ENCODE results near the gene POU3F1.

Gene POU3F1

GRCh38 chr1:38072858-38073257, 26.3 kb upstream of the POU3F1 start:
- no peak for DNase-seq

DNA sequence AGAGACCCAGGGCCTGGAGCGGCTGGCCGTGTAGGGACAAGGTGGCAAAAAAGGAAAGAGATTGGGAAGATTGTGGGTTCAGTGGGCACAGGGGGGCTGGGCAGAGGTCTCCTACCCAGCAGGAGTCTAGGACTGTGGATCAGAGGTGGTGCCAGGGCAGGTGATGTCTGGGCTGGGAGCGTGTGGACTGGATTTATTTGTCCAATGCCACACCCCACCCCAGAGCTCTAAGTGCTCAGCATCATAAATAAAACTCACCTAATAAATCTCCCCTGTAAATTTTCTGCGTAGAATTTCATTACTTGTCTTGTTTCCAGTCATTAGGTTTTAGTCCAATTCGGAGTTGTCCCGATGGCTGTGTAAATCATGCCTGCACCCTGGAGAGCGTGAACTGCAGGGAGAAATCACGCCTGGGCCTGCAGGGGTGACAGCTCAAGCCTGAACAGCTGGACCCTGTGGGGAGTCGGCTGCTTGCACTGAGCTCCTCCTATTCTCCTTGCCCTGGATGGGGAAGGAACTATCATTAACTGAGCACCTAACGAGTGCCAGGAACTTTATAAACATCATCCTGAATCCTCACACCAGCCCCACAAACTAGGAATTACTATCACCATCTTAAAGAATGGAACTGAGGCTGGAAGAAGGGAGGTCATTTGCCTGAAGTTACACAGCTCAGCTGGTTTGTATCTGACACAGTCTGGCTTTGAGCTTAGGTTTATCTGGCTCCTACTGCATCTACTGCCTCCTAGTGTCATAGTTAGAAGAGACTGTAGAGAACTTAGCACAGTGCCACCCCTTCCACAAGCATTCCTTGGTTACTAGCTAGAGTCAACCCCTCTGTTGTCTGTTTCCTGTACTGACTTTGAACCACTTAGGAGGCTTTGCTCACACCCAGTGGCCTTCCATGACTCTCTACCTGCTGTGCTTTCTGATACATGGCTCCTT, 25.0 kb upstream of the POU3F1 start:
- no peak for DNase-seq

GRCh38 chr1:38068980-38069340, 22.4 kb upstream of the POU3F1 start:
- DNase-seq = no peak

- no peak for DNase-seq
Observed at GRCh38 chr1:38068220-38068979, 21.8 kb upstream of the POU3F1 start.

DNA sequence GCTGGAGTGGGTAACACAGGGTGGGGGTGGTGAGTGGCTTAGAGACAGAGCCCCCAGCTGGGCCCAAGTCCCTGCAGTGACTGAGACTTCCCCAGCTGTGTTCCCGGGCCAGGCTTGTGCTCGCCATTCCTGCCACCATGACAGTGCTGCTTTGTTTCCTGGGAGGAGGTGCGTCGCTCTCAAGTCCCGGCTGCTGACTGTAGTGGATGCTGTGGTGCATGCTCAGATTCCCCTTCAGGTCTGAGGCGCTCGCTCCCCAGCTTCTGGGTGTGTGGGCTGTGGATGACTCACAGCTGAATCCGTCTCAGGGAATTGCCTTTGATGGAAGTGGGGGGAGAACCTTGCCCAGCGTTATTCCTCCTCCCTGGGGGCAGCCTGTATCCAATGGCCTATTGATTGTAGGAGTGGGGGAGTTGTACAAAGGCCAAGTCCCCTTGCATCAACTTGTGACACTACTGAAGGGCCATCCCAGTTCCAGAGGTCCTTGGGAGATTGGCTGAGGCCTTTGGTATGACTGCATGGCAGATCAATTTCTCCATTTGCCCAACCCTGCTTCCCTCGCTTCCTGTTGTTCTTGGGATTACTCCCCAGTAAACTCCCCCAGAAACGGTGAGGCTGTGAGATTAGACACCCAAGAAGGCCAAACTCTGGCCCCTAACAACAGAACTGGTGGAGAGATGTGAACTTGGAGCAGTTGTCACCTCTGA, 17.8 kb upstream of the POU3F1 start:
- DNase-seq = no peak

DNA sequence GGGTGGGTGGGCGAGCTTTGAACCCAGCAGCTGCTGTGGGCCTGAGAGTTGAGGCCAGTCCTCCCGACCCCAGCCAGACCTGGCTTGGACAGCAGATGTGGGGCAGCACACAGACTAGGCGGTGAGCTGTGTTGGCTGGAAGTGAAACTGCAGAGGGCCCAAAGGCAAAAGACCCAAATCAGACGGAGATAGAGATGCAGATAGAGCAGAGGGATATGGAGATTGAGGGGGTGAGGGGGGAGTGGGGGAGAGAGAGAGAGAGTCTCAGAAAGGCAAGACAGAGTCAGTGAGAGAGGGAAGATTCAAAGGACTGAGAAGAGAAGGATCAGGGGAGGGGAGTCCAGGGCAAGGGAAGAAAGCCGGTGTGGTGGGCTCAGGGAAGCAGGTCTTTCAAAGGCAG, 17.0 kb upstream of the POU3F1 start:
- no peak for DNase-seq

DNA sequence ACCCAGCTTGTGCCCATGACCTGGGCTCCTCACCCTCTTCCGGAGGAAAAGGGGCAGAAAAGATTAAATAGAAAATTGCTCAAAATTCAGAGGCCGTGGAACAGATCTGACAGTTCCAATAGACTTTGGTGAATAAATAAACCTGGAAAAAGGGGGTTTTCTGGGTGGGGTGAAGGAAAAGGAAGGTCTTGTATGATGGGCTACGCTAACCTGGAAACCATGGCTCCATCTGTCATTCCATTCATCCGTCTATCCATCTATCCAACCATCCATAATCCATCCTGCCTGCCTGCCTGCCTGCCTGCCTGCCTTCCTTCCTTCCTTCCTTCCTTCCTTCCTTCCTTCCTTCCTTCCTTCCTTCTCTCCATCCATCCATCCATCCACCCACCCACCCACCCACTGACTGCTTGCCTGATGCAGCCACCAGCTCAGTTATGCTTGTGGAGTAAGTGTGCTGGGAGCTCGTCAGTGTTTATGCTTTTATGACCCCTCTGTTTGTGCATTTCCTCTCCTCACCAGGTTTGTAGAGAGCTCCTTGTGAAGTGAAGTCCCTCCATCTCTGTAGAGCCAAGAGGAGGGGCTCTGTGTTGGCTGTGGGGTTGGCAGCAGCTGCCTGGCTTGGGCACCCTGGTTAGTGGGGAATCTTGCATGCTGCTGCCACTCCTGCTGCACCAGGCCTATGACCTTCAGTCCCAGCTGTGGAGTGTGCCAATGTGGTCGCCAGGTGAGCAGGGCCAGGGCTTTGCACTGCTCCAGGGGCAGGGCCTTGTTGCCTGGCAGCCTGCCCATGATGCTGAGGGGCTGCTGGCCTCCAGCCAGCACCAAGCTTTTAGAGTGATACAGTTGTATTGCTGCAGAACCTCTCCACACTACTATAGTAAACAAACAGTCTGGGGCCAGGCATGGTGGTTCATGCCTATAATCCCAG, 16.0 kb upstream of the POU3F1 start:
- DNase-seq = no peak

GRCh38 chr1:38061883-38062328, 15.3 kb upstream of the POU3F1 start:
- DNase-seq = no peak

GRCh38 chr1:38061290-38061689, 14.7 kb upstream of the POU3F1 start:
- no peak for DNase-seq

- no peak for DNase-seq
Observed at GRCh38 chr1:38060498-38060897, 13.9 kb upstream of the POU3F1 start.

- DNase-seq = no peak
Observed at GRCh38 chr1:38059635-38060250, 13.2 kb upstream of the POU3F1 start.

DNA sequence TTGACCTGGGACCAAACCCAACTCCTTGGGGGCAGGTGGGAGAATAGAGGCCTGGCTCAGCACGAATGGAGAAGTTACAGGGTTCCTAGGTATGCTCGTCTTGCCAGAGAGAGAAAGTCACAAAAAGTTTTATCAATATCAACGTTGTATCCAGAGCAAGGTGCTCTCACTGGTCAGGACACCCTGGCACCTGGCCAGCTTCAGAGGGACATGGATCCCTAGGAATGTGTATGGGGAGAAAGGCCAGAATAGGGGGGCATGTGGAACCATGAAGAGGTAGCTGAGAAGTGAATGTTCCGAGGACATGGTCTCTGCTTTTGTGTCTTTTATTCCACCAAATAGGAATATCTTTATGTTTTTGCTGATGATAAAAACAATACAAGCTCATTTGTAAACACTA, 9.4 kb upstream of the POU3F1 start:
- DNase-seq = no peak

DNA sequence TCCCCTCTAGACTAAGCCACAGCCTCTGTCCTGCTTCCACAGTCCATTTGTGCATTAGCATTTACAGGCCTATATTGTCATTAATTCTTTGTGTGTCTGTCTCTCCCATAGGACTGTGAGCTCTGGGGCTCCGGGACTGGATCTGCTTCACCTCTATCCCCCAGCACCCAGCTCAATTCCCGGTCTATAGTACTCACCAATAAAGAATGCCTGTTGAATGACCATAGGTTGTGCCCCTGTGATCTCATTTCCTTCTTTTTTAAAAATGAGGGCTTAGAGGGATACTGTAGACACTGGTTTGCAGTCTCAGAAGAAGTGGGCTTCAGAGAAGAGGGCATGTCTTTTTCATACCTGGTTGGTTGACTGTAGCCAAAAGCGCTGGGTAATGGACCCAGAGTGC, 8.8 kb upstream of the POU3F1 start:
- no peak for DNase-seq

- no peak for DNase-seq
Observed at GRCh38 chr1:38053416-38054091, 7.0 kb upstream of the POU3F1 start.

DNA sequence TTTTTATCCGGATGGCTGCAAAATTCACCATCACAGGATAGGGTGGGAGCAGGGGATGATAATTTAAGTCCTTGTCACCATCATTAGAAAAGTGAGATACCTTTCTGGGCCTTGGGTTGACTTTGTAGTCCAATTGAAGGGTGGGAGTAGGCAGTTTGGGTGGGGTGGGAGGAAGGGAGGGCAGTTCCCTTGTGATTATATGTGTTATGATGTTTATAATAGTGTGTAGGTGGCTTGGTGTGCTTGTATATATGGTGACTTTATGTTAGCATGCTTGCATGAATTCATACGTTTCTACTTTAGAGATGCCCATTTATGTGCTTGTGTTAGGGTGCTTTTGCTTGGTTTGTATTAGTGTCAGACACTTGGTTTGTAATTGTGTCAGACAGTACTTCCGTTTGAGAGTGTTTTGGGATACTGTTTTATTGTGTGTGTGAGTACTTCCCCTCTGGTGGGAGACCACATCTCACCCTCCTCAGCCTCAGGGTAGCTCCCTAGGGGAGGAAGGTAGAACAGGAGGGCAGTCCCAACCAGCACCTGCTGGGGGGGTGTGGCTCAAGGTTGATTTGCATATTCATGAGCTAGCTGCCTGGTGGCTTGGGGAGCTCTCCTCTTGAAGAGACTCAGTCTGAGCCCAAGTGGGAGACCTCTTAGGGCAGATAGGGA, 6.3 kb upstream of the POU3F1 start:
- no peak for DNase-seq

- DNase-seq = no peak
Observed at GRCh38 chr1:38051079-38051543, 4.5 kb upstream of the POU3F1 start.

DNA sequence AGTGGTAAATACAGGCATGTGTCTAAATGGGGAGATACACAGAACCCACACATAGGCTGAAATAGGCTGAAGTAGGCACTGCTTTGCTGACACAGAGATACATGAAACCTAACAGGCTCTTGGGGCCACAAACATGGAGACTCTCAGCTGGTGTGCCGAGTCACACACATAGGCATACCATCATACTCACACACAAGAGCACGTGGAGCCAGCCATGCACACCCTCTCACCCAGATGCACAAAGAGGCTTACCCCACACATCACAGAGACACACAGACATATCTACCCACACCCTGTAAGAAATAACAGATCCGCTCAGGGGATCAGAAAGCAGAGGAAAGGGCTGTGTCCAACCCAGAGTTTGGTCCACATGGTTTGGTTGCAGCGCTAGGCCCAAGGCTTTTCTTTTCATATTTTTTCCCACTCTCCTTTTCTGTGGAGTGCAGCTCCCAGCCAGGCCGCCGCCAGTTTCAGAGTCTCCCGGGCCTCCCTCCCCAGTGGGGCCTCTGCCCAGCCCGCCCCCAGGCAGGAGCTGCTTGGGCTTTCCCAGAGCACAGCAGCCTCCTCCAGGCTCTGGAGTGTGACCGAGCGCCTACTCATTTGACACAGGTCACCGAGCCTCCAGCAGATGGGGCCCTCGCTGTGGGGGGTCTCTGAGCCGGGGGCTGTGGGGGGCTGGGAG, 3.9 kb upstream of the POU3F1 start:
- DNase-seq = no peak

DNA sequence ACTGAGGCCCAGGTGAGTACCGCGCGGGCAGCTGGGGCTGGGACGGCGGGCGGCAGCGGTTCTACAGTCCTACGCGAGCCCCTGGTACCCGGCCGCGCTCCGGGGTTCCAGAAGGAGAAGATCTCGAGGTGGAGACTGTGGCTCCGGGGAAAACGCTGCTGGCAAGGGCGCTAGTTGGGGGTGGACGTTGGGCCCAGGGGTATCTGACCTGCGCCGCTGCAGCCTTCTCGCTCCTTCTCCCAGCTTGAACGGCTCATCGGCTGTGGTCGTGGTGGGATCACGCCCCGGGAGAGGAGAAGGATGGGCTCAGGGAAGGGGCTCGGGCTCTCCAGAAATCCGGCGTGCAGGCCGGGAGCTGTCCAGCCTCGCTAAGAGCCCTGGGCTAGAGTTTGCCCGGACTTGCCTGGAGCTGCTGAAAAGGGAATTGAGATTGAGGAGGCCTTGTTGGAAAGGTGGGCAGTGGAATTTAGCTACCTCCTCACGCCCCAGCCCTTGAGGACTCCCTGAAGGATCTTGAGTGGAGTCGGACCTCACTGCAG, 1.1 kb upstream of the POU3F1 start:
- no peak for DNase-seq

DNA sequence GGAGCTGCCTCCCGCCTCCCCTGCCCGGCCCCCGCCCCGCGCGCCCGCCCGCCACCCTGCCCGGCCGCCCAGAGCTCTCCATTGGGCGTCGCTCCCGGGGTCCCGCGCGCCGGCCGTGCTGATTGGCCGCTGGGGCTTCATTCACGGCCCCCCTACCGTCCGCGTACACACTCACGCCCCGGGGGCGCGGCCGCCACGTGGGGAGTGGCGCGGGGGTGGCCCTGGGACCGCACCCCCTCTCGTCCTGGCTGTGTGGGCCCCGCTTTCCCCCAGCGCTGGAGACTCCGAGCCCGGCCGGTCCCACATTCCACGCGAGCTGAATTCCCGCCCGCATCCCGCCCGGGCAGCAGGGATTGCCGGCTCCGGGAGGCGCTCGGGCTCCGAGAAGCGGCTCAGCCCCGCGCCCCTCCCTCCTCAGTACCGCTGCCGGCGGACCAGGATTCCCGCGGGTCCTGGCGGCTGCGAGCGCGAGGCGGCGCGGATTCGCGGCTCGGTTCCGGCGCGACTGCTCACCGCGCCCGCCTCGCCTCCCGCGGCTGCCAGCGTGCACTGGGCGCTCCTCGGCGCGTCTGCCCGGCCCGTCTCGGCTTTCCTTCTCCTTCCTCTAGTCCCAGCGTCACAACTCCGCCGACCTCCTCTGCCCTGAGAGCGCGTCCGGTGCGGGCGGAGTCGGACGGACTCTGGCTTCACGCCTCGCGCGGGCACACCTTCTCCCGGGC, 450 bp upstream of the POU3F1 start:
- no peak for DNase-seq
